H1 (cell line): ENCODE measurements around the gene PLG. TPM values are rescaled to one million over a fixed set of nuclear protein-coding genes. Genes with fewer than 3 reads are reported as not detected.

Experiments used
- HDAC6 ChIP-seq: IDR thresholded peaks from one replicate; pipeline ENCODE4 v1.7.1; 2012; ENCODE audit warnings: low read depth, mild to moderate bottlenecking, inconsistent platforms, low read length, moderate library complexity
- polyA plus RNA-seq, 7 experiments: library from polyadenylated mRNA; depleted of rRNA in 3 of 7; stranded (reverse) in 5 of 7; unstranded in 2 of 7; fragments of >200 nt in 5 of 7; fragments of 200-250 nt in 2 of 7; gene quantifications; 1 replicate in 5 of 7; 2 replicates in 1 of 7; 4 replicates in 1 of 7; pipeline versions ENCODE4 v1.2.1 to v1.2.3, GENCODE V29; 2011 to 2013; ENCODE audit warnings: missing spikeins in 2 of 7, mixed read lengths in 2 of 7
- total RNA-seq: library from RNA; stranded (reverse); fragmentation: NEBNext Ultra II Directional; extraction: Animal tissue kit (Norgen Biotek cat#: 25700); gene quantifications from 2 replicates; pipeline ENCODE4 v1.2.1, GENCODE V29; 2021
- TF ChIP-seq, protein P1 (sequence below), 3 experiments: IDR thresholded peaks; 1 replicate in 2 of 3; 2 replicates in 1 of 3; pipeline versions ENCODE4 v1.5.1 to v1.6.1; 2011; ENCODE audit warnings: low read length in 3 of 3, mild to moderate bottlenecking in 3 of 3, inconsistent platforms in 2 of 3, low read depth in 1 of 3, moderate library complexity in 1 of 3; ENCODE audit not compliant: insufficient read depth in 1 of 3; ENCODE audit errors: control extremely low read depth in 1 of 3
- TF ChIP-seq, protein P2 (sequence below): IDR thresholded peaks from 2 replicates; pipeline ENCODE4 v1.6.1; 2011; ENCODE audit warnings: low read depth, mild to moderate bottlenecking, low read length; ENCODE audit not compliant: insufficient read depth

PLG gene
- total and polyA plus RNA-seq, 2 of the 8 experiments (the other 6 are each of a cell fraction or from before 2014, with no cell fraction given): not detected

DNA sequence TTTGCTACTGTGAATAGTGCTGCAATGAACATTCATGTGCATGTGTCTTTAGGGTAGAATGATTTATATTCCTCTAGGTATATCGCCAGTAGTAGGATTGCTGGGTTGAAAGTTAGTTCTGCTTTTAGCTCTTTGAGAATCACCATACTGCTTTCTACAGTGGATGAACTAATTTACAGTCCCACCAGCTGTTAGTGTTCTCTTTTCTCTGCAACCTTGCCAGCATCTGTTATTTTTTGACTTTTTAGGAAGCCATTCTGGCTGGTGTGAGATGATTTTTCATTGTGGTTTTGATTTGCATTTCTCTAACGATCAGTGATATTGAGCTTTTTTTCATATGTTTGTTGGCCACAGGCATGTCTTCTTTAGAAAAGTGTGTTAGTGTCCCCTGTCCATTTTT lies 40.0 kb downstream of the PLG start (continued):
- TF ChIP-seq, protein P1, sequence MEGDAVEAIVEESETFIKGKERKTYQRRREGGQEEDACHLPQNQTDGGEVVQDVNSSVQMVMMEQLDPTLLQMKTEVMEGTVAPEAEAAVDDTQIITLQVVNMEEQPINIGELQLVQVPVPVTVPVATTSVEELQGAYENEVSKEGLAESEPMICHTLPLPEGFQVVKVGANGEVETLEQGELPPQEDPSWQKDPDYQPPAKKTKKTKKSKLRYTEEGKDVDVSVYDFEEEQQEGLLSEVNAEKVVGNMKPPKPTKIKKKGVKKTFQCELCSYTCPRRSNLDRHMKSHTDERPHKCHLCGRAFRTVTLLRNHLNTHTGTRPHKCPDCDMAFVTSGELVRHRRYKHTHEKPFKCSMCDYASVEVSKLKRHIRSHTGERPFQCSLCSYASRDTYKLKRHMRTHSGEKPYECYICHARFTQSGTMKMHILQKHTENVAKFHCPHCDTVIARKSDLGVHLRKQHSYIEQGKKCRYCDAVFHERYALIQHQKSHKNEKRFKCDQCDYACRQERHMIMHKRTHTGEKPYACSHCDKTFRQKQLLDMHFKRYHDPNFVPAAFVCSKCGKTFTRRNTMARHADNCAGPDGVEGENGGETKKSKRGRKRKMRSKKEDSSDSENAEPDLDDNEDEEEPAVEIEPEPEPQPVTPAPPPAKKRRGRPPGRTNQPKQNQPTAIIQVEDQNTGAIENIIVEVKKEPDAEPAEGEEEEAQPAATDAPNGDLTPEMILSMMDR (IDR thresholded peaks at IDR 0.05; ENCODE audit: control extremely low read depth in 1 of 3, insufficient read depth in 1 of 3, low read depth in 1 of 3, low read length in 3 of 3): no peak
- TF ChIP-seq, protein P2, sequence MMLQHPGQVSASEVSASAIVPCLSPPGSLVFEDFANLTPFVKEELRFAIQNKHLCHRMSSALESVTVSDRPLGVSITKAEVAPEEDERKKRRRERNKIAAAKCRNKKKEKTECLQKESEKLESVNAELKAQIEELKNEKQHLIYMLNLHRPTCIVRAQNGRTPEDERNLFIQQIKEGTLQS: no peak
- TF ChIP-seq HDAC6: no peak
- TF ChIP-seq, all 59 proteins: peak for 0
